NCI-H82 (cell line): ENCODE measurements around the gene CNPPD1.

Source experiments
- DNase-seq: peaks from one replicate; lab custom pipeline; 2025; lab: John Stamatoyannopoulos, UW

CNPPD1 gene

GRCh38 chr2:219160186-219161017 is 16.3 kb downstream of the CNPPD1 start, which contains the start of gene NHEJ1:
Gene NHEJ1, minus strand, starts transcription at chr2:219160815. Its CDS starts 2,453 bp downstream, at chr2:219158362.
- DNase-seq = peak; percentile 96

- no peak for DNase-seq
Observed at GRCh38 chr2:219159771-219160185, 16.9 kb downstream of the CNPPD1 start.

GRCh38 chr2:219158586-219158985 is 18.1 kb downstream of the CNPPD1 start:
- DNase-seq = no peak

GRCh38 chr2:219158025-219158424 is 18.7 kb downstream of the CNPPD1 start:
- no peak for DNase-seq

- no peak for DNase-seq
Observed at GRCh38 chr2:219157396-219157795, 19.3 kb downstream of the CNPPD1 start.

GRCh38 chr2:219155054-219155644 is 21.6 kb downstream of the CNPPD1 start:
- peak; percentile 96 for DNase-seq

GRCh38 chr2:219149667-219150066 is 27.1 kb downstream of the CNPPD1 start:
- no peak for DNase-seq

- no peak for DNase-seq
Observed at GRCh38 chr2:219142329-219142728, 34.4 kb downstream of the CNPPD1 start.

GRCh38 chr2:219140722-219141121 is 36.0 kb downstream of the CNPPD1 start:
- DNase-seq = no peak

- DNase-seq = no peak
Observed at GRCh38 chr2:219133976-219134375, 42.7 kb downstream of the CNPPD1 start.

- DNase-seq = no peak
Observed at GRCh38 chr2:219131744-219132143, 45.0 kb downstream of the CNPPD1 start.

GRCh38 chr2:219131327-219131726 is 45.4 kb downstream of the CNPPD1 start:
- DNase-seq = no peak

- DNase-seq = no peak
Observed at GRCh38 chr2:219129589-219129988, 47.1 kb downstream of the CNPPD1 start.

- DNase-seq = no peak
Observed at GRCh38 chr2:219128396-219128795, 48.3 kb downstream of the CNPPD1 start.

GRCh38 chr2:219127037-219127635 is 49.6 kb downstream of the CNPPD1 start:
- no peak for DNase-seq

- no peak for DNase-seq
Observed at GRCh38 chr2:219126555-219126954, 50.2 kb downstream of the CNPPD1 start.

GRCh38 chr2:219125886-219126270 is 50.8 kb downstream of the CNPPD1 start:
- no peak for DNase-seq

GRCh38 chr2:219125225-219125885 is 51.4 kb downstream of the CNPPD1 start:
- no peak for DNase-seq

- DNase-seq = no peak
Observed at GRCh38 chr2:219124381-219125110, 52.2 kb downstream of the CNPPD1 start.

GRCh38 chr2:219123356-219124135 is 53.2 kb downstream of the CNPPD1 start:
- no peak for DNase-seq
